Spleen (tissue), 7 donors: ENCODE results near the gene CRAT.

ENCODE experiments used
- POLR2A ChIP-seq, 3 donors: fragments of 450-650 bp; IDR thresholded peaks; one replicate each; pipeline ENCODE4 v1.5.1; 2017; ENCODE audit warnings: antibody characterized with exemption in 3 of 3, mild to moderate bottlenecking in 1 of 3
- TF ChIP-seq, protein P1 (sequence below), 11 experiments: fragments of 200-600 bp in 7 of 11; fragments of 450-650 bp in 4 of 11; sonication (generic) in 4 of 11; IDR thresholded peaks in 8 of 11; conservative IDR thresholded peaks in 3 of 11; 1 replicate in 7 of 11; 2 replicates in 4 of 11; pipeline versions ENCODE4 v1.4.0 to v1.8.0; 2016 to 2021; ENCODE audit warnings: antibody characterized with exemption in 11 of 11, inconsistent platforms in 4 of 11, mild to moderate bottlenecking in 1 of 11
- donor health status: DM: no; HTN: no; CAD: no; lungs with moderate emphysema.
- donor health status: DM: no; HTN: no; CAD: no.
- donor health status: DM: no; HTN: no; CAD: no.

DNA sequence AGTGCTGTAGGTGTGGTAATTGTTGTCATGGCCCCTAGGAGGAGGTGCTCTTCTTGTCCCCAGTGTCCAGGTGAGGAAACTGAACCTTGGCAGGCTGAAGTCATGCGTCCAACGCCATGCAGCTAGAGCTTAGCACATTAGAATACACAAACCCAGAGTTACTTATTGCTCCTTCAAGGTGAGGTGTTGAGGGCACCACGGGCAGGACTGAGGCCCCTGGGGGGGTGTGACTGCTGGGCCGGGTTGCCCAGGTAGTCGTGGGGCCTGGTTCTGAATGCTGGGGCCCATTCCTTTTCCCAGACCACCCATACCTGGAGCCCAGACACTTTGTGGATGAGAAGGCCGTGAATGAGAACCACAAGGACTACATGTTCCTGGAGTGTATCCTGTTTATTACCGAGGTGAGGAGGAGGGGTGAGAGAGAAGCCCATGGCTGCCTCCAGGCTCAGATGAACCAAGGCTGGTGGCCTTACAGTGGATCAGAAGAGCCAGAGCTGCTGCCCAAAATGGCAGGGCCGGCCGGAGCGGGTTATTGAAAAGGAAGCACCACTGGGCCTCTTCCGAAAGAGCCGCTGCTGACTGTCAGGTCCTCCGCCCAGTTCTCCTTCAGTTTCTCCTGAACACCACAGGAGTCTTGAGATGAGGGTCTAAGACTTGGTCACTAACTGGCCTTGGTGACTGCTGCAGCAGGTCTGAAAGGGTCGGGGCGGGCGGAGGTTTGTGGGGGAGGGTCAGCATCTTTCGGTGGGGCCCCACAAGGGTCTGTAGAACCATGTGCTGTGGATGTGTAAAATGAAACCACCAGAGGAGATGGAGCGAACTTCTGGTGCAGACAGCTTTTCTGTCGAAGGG, 26.9 kb upstream of the CRAT start:
- no peak for TF ChIP-seq POLR2A (IDR thresholded peaks at IDR 0.05)
- TF ChIP-seq, protein P1, sequence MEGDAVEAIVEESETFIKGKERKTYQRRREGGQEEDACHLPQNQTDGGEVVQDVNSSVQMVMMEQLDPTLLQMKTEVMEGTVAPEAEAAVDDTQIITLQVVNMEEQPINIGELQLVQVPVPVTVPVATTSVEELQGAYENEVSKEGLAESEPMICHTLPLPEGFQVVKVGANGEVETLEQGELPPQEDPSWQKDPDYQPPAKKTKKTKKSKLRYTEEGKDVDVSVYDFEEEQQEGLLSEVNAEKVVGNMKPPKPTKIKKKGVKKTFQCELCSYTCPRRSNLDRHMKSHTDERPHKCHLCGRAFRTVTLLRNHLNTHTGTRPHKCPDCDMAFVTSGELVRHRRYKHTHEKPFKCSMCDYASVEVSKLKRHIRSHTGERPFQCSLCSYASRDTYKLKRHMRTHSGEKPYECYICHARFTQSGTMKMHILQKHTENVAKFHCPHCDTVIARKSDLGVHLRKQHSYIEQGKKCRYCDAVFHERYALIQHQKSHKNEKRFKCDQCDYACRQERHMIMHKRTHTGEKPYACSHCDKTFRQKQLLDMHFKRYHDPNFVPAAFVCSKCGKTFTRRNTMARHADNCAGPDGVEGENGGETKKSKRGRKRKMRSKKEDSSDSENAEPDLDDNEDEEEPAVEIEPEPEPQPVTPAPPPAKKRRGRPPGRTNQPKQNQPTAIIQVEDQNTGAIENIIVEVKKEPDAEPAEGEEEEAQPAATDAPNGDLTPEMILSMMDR (IDR thresholded peaks at IDR 0.05 in 8 of 11, conservative IDR thresholded peaks at IDR 0.05 in 3 of 11): no peak
